NOMO-1 treated with DMSO at 0.1 percent for 48 hours (cell line): ENCODE data around the gene ZNF239.
"Not testable (repeated sequence)": the region's sequence is repeated elsewhere in the genome, so short reads cannot be mapped to it uniquely, and the experiment has no call there.

Experiments
- DNase-seq: peaks from one replicate; lab custom pipeline; 2025; ENCODE audit not compliant: unreplicated experiment; lab: John Stamatoyannopoulos, UW

Gene ZNF239

DNA sequence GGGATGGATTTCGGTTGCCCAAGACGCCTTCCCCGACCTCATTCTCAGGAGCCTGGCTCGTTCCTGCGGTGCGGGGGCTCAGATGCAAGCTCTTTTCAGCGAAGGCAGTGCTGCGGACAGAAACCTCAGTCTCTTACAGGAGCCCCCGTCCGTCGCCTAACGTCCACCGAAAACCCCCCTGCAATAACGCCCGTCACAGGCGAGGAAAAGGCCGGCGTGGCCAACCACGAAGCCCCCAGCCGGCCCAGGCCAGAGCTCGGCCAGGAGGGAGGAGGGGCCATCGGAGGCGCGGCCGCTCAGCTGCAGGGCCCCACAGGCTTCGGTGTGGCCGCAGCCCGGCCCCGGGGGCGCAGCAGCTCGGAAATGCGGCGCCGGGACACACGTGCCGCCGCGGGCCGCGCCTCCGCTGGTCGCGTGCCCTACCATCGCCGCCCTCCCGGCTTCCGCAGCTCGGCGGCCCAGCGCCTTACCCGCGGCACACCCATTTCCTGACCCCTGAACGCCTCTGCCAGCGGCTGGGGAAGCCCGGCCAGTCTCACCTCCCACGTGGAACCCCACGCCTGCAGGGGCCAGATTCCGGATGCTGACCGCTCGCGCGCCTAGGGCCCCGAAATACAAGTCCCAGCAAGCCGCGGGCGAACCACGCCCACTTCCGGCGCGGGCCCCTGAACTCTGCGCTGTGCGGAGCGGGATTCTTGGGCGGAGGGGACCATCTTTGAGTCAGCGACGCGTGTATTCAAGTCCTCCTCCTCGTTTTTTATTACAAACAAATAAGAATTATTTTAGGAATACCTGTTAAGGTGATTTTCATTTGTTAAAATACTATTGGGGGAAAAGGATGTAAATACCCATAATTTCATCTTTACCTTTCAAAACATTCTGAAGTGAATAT lies at the start of gene ZNF239:
Gene ZNF239 (minus strand): TSS at position 616 of the 892 bp plus-strand sequence. CDS start 16,537 bp downstream, outside the sequence.
- DNase-seq: peak; percentile 48

GRCh38 chr10:43623351-43623750 lies 48.9 kb upstream of the ZNF239 start:
- peak; percentile 34 for DNase-seq

DNA sequence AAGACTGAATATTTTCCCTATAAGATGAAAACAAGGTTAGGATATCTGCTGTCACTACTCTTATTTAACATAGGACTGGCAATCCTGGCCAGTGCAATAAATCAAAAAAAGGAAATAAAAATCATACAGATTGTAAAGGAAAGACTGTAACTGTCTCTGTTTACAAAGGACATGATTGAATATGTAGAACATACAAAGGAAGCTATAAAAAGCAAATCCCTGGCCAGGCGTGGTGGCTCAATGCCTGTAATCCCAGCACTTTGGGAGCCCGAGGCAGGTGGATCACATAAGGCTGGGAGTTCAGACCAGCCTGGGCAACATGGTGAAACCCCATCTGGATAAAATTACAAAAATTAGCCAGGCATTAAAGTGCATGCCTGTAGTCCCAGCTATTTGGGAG lies 47.6 kb upstream of the ZNF239 start:
- DNase-seq: no peak

DNA sequence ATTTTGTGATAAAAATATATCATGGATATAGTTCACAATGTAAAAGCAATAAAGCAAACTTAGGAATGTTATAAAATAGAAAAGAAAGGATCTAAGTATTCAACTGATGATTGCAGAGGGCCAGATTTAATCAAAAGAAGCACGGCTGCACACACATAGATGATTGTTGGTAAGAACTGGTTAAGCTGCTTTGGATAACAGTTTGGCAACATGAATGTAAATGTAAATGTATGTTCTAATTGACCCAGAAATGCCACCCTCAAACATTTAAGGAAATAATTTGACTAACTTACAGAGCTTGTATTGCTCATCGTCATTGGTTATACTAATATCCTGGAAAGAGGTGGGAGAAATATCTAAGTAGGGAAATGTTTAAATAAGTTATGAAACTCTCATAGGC lies 45.0 kb upstream of the ZNF239 start:
- no peak for DNase-seq

DNA sequence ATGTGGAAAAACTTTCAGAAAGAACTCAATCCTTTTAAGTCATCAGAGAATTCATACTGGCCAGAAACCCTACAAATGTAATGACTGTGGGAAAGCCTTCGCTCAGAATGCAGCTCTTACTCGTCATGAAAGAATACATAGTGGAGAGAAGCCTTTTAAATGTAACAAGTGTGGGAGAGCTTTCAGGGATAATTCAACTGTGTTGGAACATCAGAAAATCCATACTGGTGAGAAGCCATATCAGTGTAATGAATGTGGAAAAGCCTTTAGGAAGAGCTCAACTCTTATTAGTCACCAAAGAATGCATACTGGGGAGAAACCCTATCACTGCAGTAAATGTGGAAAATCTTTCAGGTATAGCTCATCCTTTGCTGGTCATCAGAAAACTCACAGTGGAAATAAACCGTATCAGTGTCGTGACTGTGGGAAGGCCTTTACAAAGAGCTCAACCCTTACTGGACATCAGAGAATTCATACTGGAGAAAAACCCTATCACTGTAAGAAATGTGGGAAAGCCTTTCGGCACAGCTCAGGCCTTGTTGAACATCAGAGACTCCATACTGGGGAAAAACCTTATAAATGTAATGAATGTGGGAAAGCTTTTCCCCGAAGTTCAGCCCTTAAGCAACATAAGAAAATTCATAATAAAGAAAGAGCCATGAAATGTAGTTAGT lies 42.4 kb upstream of the ZNF239 start:
- no peak for DNase-seq

GRCh38 chr10:43610636-43611035 lies 36.2 kb upstream of the ZNF239 start:
- DNase-seq: no peak

GRCh38 chr10:43607199-43607573 lies 32.8 kb upstream of the ZNF239 start:
- no peak for DNase-seq

DNA sequence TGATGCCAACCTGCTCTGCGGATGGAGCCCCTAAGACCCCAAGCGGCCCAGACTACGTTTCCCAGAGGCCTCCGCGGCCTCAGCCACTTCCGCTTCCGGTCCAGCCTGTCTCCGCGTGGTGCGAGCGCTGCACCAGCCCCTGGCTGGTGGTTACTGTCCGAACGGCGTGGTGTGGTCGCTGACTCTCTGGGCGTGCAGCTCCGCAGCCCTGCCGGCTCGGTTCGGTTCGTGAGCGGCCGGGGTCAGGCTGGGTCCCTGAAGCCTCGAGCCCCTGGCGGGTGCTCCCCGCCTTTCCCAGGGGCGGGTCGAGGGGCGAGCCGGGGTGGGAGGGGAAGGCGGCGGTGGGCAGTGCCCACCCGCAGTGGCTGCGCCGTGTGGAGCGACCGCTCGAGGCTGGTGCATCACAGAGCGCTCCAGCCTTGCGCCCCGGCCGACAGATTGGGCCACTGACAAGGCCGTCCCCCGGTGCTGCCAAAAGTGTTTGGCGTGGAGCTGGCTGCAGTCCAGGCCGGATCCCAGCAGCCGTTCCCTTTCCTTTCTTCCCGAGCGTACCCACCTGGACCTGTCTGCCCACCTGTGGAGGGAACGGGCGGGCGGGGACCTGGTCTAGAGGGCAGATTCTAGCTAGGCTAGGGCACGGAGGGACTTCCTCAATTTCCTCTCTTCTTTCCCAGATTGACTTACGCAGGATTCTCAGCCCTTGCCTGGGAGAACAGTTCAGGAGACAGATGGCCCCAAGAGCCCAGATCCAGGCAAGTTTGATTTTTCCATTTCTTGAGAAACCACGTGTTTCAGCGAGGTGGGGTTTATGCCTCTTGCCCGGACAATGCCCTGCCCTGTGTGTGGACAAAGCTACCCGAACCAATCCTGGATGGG lies 32.1 kb upstream of the ZNF239 start, which contains the start of gene ZNF485:
Gene ZNF485 (plus strand): TSS at position 116 of the 876 bp plus-strand sequence. CDS start 613 bp downstream, at position 729.
- peak; percentile 43 for DNase-seq

GRCh38 chr10:43605850-43606322 lies 31.5 kb upstream of the ZNF239 start:
- no peak for DNase-seq

DNA sequence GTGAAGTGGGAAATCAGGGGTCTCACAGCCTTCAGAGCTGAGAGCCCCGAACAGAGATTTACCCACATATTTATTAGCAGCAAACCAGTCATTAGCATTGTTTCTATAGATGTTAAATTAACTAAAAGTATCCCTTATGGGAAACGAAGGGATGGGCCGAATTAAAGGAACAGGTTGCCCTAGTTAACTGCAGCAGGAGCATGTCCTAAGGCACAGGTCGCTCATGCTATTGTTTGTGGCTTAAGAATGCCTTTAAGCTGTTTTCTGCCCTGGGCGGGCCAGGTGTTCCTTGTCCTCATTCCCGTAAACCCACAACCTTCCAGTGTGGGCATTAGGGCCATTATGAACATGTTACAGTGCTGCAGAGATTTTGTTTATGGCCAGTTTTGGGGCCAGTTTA lies 27.2 kb upstream of the ZNF239 start:
- not testable (repeated sequence) for DNase-seq

- no peak for DNase-seq
Observed at GRCh38 chr10:43599333-43599732, 24.9 kb upstream of the ZNF239 start.

DNA sequence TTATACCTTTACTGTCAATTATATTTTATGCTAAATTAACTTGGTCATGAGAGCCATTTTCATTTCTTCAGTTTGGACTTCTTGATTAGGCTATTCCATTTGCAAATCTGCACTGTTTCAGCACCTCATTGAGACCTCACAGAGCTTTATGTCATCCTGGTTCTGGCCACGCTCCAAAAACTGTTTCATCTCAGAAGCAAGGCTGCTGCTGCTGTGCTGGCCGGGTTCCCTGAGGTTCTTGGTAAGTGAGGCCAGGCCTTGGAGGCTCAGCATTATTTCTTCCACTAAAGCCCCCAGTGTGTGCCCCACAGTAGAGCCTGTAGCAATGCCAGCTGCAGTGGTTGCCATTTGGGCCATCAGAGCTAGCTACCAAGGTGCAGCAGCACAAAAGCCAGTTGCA lies 24.0 kb upstream of the ZNF239 start:
- no peak for DNase-seq

GRCh38 chr10:43596546-43596945 lies 22.1 kb upstream of the ZNF239 start:
- peak; percentile 78 for DNase-seq

DNA sequence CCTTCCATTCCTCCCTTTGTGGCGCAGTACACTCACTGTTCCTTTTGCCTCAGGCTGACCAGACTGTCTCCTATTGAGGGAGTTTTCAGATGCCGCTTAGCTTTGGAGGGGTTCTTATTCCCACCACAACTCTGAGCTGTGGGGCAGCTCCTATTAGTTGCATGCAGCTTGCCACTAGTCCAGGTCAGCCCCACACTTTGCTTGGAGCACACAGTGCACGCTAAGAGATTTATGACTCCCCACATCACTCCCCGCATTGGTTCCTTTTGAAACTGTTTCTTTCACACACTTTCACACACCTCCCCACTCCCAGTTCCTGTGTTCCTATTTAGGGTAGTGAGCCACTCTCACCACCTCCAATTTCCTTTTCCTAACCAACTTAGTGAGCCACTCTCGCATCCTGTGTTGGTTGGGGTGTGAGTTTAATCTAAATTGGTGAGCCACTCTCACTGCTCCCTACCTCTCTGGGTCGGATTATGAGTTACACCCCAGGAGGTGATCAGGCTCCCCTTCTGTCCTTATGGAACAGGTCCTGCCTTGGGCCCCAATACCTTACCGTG lies 21.4 kb upstream of the ZNF239 start:
- peak; percentile 49 for DNase-seq

GRCh38 chr10:43594944-43595589 lies 20.7 kb upstream of the ZNF239 start:
- DNase-seq: peak; percentile 32

DNA sequence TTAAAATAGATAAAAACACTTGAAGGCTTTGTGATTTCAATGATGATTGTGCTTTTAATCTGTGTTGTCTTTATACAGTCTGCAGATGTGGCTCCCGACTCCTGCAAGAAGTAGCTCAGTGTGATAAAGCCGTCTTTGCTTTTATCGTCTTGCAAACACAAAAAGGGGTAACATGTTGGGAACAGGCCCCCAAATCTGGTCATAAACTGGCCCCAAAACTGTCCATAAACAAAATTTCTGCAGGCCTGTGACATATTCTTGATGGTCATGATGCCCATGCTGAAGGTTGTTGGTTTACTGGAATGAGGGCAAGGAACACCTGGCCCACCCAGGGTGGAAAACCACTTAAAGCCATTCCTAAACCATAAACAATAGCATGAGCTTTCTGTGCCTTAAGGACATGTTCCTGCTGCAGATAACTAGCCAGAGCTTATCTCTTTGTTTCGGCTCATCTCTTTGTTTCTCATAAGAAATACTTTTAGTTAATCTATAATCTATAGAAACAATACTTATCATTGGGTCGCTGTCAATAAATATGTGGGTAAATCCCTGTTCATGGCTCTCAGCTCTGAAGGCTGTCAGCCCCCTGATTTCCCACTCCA lies 17.0 kb upstream of the ZNF239 start:
- DNase-seq: no peak

DNA sequence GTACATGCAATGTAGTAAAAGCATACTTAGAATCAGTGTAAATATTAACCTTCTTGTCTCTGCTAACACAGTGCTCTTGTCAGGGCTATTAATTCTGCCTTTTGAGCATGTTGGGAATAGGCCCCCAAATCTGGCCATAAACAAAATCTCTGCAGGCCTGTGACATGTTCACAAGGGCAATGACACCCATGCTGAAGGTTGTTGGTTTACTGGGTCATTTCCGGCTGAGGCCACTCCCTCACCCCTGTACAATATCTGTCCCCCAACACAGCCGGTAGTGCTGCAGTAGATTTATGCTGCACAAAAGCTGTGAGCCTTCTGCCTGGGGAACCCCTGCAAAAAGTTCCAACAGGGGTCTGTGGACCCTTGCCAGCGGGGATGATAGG lies 12.3 kb upstream of the ZNF239 start:
- not testable (repeated sequence) for DNase-seq

DNA sequence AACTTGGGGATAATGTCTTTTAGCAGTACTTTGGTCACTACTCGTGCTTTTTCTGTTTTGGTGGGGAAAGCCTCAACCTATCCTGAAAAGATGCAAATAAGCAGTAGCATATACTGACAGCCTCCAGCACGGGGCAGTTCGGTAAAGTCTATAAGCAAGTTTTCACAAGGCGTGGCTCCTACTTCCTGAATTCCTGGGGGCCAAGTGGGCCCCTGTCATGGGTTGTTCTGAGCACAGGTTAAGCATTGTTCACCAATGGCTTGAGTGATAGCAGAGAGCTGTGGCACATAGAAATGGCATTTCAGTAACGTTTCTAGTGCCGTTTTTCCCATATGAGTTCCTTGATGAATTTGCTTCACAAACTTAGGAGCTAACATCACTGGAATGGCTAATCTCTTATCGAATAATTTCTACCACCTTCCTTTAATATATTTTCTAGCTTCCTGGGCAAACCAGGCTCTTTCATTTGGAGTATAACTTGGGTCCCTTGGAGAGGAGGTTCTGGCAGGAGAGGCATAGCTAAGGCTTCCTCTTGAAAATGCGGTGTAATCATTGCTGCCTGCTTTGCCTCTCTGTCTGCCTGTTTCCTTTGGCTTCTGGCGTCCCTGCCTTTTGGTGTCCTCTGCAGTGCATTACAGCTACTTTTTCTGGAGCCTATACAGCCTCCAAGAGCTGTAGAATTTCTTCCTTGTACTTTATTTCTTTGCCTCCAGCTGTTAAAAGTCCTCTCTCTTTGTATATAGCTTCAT lies 11.7 kb upstream of the ZNF239 start:
- DNase-seq: no peak

DNA sequence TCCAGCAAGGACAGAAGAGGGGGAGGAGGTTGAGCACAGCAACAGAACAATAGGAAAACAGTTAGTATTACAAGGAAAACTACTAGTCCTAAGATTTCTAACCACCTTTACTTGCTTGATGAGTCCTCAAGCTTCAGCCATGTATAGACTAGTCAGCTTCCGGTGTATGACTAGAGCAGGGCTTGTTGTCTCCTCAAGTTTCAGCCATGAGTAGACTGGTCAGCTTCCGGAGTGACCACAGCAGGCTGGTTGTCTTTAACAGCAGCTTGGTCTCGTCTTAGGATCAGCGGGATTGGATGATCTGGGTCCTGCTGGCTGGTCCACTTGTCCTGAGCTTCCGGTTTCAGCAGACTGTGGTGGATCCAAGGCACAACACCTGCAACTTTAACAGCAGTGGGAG lies 10.6 kb upstream of the ZNF239 start:
- DNase-seq: no peak
